Upper lobe of right lung (tissue), 1 donor: Measurements from ENCODE around the gene TPX2. TPM values are rescaled to one million over a fixed set of nuclear protein-coding genes. Genes with fewer than 3 reads are reported as not detected.
A peak's percentile ranks its signal among the peaks of the same experiment; 100 is the strongest.

Source experiments
- ATAC-seq: fragments of 200-7000 bp; cut with Tn5 transposase; one replicate; pipeline ENCODE4 v1.9.1; 2020; ENCODE audit warnings: mild to moderate bottlenecking, moderate library complexity
- DNase-seq: peaks from one replicate; pipeline ENCODE4 v3.0.0-alpha.2; 2020
- H3K27ac ChIP-seq: fragments of 200-600 bp; one replicate; pipeline ENCODE4 v1.8.0; 2022
- H3K27me3 ChIP-seq: fragments of 200-600 bp; one replicate; pipeline ENCODE4 v1.8.0; 2022; ENCODE audit warnings: mild to moderate bottlenecking
- H3K36me3 ChIP-seq: fragments of 200-600 bp; one replicate; pipeline ENCODE4 v1.8.0; 2022
- H3K4me1 ChIP-seq: fragments of 200-600 bp; one replicate; pipeline ENCODE4 v1.8.0; 2022
- H3K4me3 ChIP-seq: fragments of 200-600 bp; one replicate; pipeline ENCODE4 v1.8.0; 2022; ENCODE audit warnings: mild to moderate bottlenecking
- H3K9me3 ChIP-seq: fragments of 200-600 bp; one replicate; pipeline ENCODE4 v1.8.0; 2022
- intact Hi-C: fragments of 100-400 bp; cut with DNase I; formaldehyde crosslinking; loops from one replicate; pipeline ENCODE4 v1.11.0; 2022
- total RNA-seq: library from RNA; stranded (reverse); fragmentation: NEBNext Ultra II Directional; extraction: Animal tissue kit (Norgen Biotek cat#: 25700); gene quantifications from one replicate; pipeline ENCODE4 v1.2.1, GENCODE V29; 2021
- TF ChIP-seq, protein P1 (sequence below): fragments of 200-600 bp; IDR thresholded peaks from one replicate; pipeline ENCODE4 v1.8.0; 2022; ENCODE audit warnings: antibody characterized with exemption
- donor health status: DM: no; HTN: yes; CAD: no; lungs with severe emphysema.

Gene TPX2
- total RNA-seq, 1 donor from 2014 or later, result 1.6 TPM

DNA sequence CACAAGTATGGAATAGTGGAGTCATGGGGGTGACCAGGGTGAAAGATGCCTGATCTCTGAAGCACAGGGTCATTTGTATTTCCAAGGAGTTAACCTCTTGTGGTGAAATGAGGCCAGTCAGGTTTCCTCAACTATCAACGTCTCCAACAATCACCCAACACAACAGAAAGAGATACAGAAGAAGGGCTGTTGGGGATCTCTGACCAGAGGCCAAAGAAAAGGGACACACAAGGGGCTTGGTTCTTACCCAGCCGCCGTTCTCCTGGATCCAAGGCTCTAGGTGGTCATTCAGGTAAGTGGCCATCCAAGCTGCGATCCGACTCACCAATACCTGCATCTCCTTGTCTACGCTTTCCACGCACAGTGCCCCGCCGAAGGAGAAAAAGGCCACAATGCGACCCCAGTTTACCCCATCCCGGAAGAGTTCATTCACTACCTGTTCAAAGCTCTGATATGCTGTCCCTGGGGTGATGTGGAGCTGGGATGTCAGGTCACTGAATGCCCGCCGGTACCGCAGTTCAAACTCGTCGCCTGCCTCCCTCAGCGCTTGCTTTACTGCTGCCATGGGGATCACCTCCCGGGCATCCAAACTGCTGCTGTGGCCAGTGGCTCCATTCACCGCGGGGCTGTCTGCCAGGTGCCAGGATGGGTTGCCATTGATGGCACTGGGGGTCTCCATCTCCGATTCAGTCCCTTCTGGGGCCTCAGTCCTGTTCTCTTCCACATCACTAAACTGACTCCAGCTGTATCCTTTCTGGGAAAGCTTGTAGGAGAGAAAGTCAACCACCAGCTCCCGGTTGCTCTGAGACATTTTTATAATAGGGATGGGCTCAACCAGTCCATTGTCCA is 17.5 kb upstream of the TPX2 start:
- H3K4me1 ChIP-seq, result peaks cover 38% of the 10 kb centered on the region

DNA sequence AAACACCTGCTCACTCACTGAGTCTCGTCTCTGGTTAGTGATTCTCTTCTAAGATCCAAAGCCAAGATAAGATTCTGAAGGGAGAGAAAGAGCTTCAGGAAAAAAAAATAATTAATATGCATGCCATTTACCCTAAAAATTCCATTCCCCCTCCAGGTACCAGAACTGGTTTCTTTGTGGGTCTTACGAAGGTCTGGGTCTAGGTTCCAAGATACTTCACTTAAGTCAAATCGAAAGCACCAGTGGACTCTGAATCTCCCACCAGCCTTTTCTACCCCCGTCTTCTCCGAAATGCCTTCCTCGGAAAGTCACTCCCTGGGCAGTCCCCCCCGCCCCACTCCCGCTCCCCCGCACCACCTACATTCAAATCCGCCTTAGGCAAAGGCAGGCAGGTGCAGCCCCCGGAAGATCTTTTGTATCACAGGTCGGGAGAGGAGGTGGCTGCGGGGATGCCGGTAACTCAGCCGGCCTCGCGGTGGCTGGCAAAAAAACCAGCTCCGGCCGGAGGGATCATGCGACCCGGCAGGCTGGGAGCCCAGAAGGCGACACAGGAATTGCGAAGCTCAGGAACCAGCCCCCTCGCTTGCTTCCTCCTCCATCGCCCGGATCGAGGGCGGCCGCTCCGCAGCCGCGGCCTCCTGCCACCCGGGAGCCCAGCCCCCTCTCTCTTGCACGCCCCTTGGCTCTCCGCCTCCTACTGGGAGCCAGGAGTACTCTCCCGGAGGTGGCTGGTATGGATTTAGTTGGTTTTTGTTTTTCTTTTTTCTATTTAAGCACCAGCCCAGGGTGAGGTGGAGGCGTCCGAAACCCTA is 16.6 kb upstream of the TPX2 start, which contains the start of gene BCL2L1:
TSS of gene BCL2L1 (minus strand) at position 612 of the 812 bp plus-strand sequence. CDS start 650 bp downstream, outside the sequence.
- peak within 1 kb of the TSS; percentile 99 for H3K27ac ChIP-seq
- peaks cover 29% of the 10 kb centered on the region for H3K4me1 ChIP-seq
- intact Hi-C loops, result no loop called here
- H3K27me3 ChIP-seq, result no peaks in the 10 kb centered on the region
- TF ChIP-seq, protein P1, sequence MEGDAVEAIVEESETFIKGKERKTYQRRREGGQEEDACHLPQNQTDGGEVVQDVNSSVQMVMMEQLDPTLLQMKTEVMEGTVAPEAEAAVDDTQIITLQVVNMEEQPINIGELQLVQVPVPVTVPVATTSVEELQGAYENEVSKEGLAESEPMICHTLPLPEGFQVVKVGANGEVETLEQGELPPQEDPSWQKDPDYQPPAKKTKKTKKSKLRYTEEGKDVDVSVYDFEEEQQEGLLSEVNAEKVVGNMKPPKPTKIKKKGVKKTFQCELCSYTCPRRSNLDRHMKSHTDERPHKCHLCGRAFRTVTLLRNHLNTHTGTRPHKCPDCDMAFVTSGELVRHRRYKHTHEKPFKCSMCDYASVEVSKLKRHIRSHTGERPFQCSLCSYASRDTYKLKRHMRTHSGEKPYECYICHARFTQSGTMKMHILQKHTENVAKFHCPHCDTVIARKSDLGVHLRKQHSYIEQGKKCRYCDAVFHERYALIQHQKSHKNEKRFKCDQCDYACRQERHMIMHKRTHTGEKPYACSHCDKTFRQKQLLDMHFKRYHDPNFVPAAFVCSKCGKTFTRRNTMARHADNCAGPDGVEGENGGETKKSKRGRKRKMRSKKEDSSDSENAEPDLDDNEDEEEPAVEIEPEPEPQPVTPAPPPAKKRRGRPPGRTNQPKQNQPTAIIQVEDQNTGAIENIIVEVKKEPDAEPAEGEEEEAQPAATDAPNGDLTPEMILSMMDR, result peak; percentile 74
- peaks cover 21% of the 10 kb centered on the region for H3K36me3 ChIP-seq
- DNase-seq, result peak; percentile 95
- no peaks in the 10 kb centered on the region for H3K9me3 ChIP-seq
- peak within 1 kb of the TSS; percentile 84 for H3K4me3 ChIP-seq
- peak; percentile 79 for ATAC-seq

More for the DNA sequence above, 17.5 kb upstream of the TPX2 start:
- DNase-seq, result peak; percentile 67
- H3K4me3 ChIP-seq, result peak overlapping the region; percentile 84
- no peaks in the 10 kb centered on the region for H3K9me3 ChIP-seq
- H3K27me3 ChIP-seq, result no peaks in the 10 kb centered on the region
- intact Hi-C loops, result no loop called here
- H3K27ac ChIP-seq, result peak overlapping the region; percentile 99
- peaks cover 27% of the 10 kb centered on the region for H3K36me3 ChIP-seq
- no peak for ATAC-seq
- TF ChIP-seq, protein P1, result no peak

DNA sequence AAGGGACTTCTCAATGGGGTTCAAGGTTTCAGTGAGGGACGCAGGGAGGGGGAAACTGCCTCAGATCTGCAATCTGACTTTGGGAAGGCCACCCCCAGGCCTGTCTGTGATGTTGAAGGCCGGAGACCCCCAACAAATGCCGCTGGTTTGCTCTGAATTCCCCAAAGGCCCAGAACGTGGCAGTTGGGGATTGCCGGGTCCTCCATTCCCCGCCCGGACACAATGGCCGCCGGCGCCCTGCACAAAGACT is 16.1 kb upstream of the TPX2 start:
- Histone ChIP-seq H3K27me3 (no peaks in the 10 kb centered on the region), H3K4me1 (peaks cover 24% of the 10 kb centered on the region), H3K4me3 (peak overlapping the region; percentile 84), H3K27ac (peak overlapping the region; percentile 99), H3K9me3 (no peaks in the 10 kb centered on the region), H3K36me3 (peaks cover 16% of the 10 kb centered on the region)
- TF ChIP-seq, protein P1, result no peak
- intact Hi-C loops, result no loop called here
- DNase-seq (no peak), ATAC-seq (no peak)

GRCh38 chr20:31723319-31724078 is 15.6 kb upstream of the TPX2 start:
- DNase-seq (peak; percentile 99), ATAC-seq (peak; percentile 93)
- Histone ChIP-seq H3K27ac (peak overlapping the region; percentile 99), H3K4me1 (peaks cover 19% of the 10 kb centered on the region), H3K36me3 (peaks cover 12% of the 10 kb centered on the region), H3K4me3 (peak overlapping the region; percentile 84), H3K27me3 (no peaks in the 10 kb centered on the region), H3K9me3 (no peaks in the 10 kb centered on the region)
- intact Hi-C loops, result loop anchor here (2.0 kb wide), 1 partner anchor 63 kb away; no protein-coding TSS in a partner anchor
- TF ChIP-seq, protein P1, result peak; percentile 92

GRCh38 chr20:31731321-31731717 is 7.8 kb upstream of the TPX2 start:
- ATAC-seq, result no peak
- DNase-seq, result no peak
- Histone ChIP-seq H3K4me3 (no peak overlapping the region), H3K4me1 (no peaks in the 10 kb centered on the region), H3K27ac (no peak overlapping the region), H3K36me3 (no peaks in the 10 kb centered on the region), H3K9me3 (no peaks in the 10 kb centered on the region), H3K27me3 (no peaks in the 10 kb centered on the region)
- intact Hi-C loops, result no loop called here
- TF ChIP-seq, protein P1, result no peak
